Measurements from ENCODE around the gene ADGRV1.
"Not testable (repeated sequence)": the region's sequence is repeated elsewhere in the genome, so short reads cannot be mapped to it uniquely, and the experiment has no call there.

The ADGRV1 gene

GRCh38 chr5:90571147-90571773 is 12.7 kb downstream of the ADGRV1 start:
- DNase-seq (ENCODE audit: low read depth in 1 of 2, low spot score in 1 of 2), result no peak
- TF ChIP-seq SPI1 (IDR thresholded peaks at IDR 0.05; ENCODE audit: borderline replicate concordance, low read depth) (no peak; the same call in 1 of the 2 replicates), GABPA (IDR thresholded peaks at IDR 0.05; ENCODE audit: low read depth) (no peak), POLR2AphosphoS5 (IDR thresholded peaks at IDR 0.05; ENCODE audit: low read depth) (no peak), CTCF (IDR thresholded peaks at IDR 0.05; ENCODE audit: insufficient read depth, low read length) (no peak), REST (IDR thresholded peaks at IDR 0.05; ENCODE audit: insufficient replicate concordance, low read depth) (no peak)
- no peak overlapping the region for H3K27ac ChIP-seq (replicated peaks)
- H3K4me3 ChIP-seq (replicated peaks; ENCODE audit: insufficient read depth, low read length), result no peak overlapping the region
- no peaks in the 10 kb centered on the region for H3K27me3 ChIP-seq (ENCODE audit: insufficient read depth, poor library complexity, severe bottlenecking)

- H3K27me3 ChIP-seq (ENCODE audit: insufficient read depth, poor library complexity, severe bottlenecking), result no peaks in the 10 kb centered on the region
- H3K4me3 ChIP-seq (replicated peaks; ENCODE audit: insufficient read depth, low read length), result no peak overlapping the region
- H3K27ac ChIP-seq (replicated peaks), result no peak overlapping the region
- no peak for DNase-seq (ENCODE audit: low read depth in 1 of 2, low spot score in 1 of 2)
- TF ChIP-seq REST (IDR thresholded peaks at IDR 0.05; ENCODE audit: insufficient replicate concordance, low read depth) (no peak), POLR2AphosphoS5 (IDR thresholded peaks at IDR 0.05; ENCODE audit: low read depth) (no peak), SPI1 (IDR thresholded peaks at IDR 0.05; ENCODE audit: borderline replicate concordance, low read depth) (no peak), GABPA (IDR thresholded peaks at IDR 0.05; ENCODE audit: low read depth) (no peak), CTCF (IDR thresholded peaks at IDR 0.05; ENCODE audit: insufficient read depth, low read length) (no peak)
These were observed 17.1 kb downstream of the ADGRV1 start for GRCh38 chr5:90575712-90576111.

GRCh38 chr5:90576566-90576965 is 18.0 kb downstream of the ADGRV1 start:
- not testable (repeated sequence) for H3K4me3 ChIP-seq (replicated peaks; ENCODE audit: insufficient read depth, low read length); H3K27ac ChIP-seq (replicated peaks); DNase-seq (ENCODE audit: low read depth in 1 of 2, low spot score in 1 of 2); H3K27me3 ChIP-seq (ENCODE audit: insufficient read depth, poor library complexity, severe bottlenecking)

- not testable (repeated sequence) for H3K27ac ChIP-seq (replicated peaks); H3K27me3 ChIP-seq (ENCODE audit: insufficient read depth, poor library complexity, severe bottlenecking); DNase-seq (ENCODE audit: low read depth in 1 of 2, low spot score in 1 of 2)
These were observed 21.3 kb downstream of the ADGRV1 start for GRCh38 chr5:90579905-90580304.

GRCh38 chr5:90581956-90582355 is 23.4 kb downstream of the ADGRV1 start:
- Histone ChIP-seq H3K4me3 (replicated peaks; ENCODE audit: insufficient read depth, low read length) (no peak overlapping the region), H3K27me3 (ENCODE audit: insufficient read depth, poor library complexity, severe bottlenecking) (no peaks in the 10 kb centered on the region), H3K27ac (replicated peaks) (no peak overlapping the region)
- TF ChIP-seq CTCF (IDR thresholded peaks at IDR 0.05; ENCODE audit: insufficient read depth, low read length) (no peak), POLR2AphosphoS5 (IDR thresholded peaks at IDR 0.05; ENCODE audit: low read depth) (no peak), REST (IDR thresholded peaks at IDR 0.05; ENCODE audit: insufficient replicate concordance, low read depth) (no peak), GABPA (IDR thresholded peaks at IDR 0.05; ENCODE audit: low read depth) (no peak), SPI1 (IDR thresholded peaks at IDR 0.05; ENCODE audit: borderline replicate concordance, low read depth) (no peak)
- DNase-seq (ENCODE audit: low read depth in 1 of 2, low spot score in 1 of 2), result no peak

More at GRCh38 chr5:90579905-90580304, 21.3 kb downstream of the ADGRV1 start:
- H3K4me3 ChIP-seq (replicated peaks; ENCODE audit: insufficient read depth, low read length), result not testable (repeated sequence)

Measured in HL-60 (cell line).